B cell (primary cell): ENCODE data around the gene COL4A1.

Experiments
- CTCF ChIP-seq: fragments of 200-600 bp; IDR thresholded peaks from one replicate; pipeline ENCODE4 v1.8.0; 2022; ENCODE audit warnings: antibody characterized with exemption, mild to moderate bottlenecking
- EZH2 ChIP-seq: IDR thresholded peaks from 2 replicates; pipeline ENCODE4 v1.6.1; 2012; ENCODE audit warnings: borderline replicate concordance, low read depth, mild to moderate bottlenecking, moderate library complexity, low read length; ENCODE audit not compliant: insufficient read depth, poor library complexity, severe bottlenecking

DNA sequence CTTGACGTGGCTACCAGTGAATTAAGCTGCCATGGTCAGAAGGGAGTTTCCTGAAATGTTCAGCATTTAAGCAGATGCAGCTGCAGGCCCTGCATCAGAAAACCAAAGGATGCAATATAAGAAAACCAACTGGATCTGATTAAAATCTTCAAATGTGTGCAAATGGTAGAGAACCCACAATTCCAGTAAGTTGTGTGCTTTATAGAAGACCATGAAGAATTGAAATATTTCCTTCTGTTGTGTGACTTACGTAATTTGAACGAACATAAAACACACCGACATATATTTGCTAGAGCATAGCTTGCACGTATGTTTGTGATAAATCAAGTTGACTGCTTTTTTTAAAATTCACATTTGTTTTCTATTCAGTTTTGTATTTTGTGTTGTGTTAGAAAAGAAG lies 191.4 kb downstream of the COL4A1 start:
- TF ChIP-seq CTCF (no peak), EZH2 (no peak)
